Endodermal cell (in vitro differentiated cells): ENCODE results near the gene IPO11. TPM values are rescaled to one million over a fixed set of nuclear protein-coding genes. Genes with fewer than 3 reads are reported as not detected.

Experiments used
- DNase-seq: peaks from one replicate; pipeline ENCODE4 v3.0.0-alpha.2; 2017
- H3K27ac ChIP-seq: 2 replicates; pipeline ENCODE4 v1.5.1; 2013; ENCODE audit warnings: mild to moderate bottlenecking, low read depth, low read length, moderate library complexity
- H3K27me3 ChIP-seq: 2 replicates; pipeline ENCODE4 v1.6.1; 2013; ENCODE audit warnings: mild to moderate bottlenecking, low read length, moderate library complexity; ENCODE audit not compliant: insufficient read depth, control insufficient read depth, poor library complexity, severe bottlenecking
- H3K36me3 ChIP-seq: 2 replicates; pipeline ENCODE4 v1.7.0; 2013; ENCODE audit warnings: mild to moderate bottlenecking, low read length, moderate library complexity; ENCODE audit not compliant: control insufficient read depth, insufficient read depth
- H3K4me1 ChIP-seq: one replicate; pipeline ENCODE4 v1.7.0; 2013; ENCODE audit warnings: low read length; ENCODE audit not compliant: control insufficient read depth, insufficient read depth
- H3K4me3 ChIP-seq: 2 replicates; pipeline ENCODE4 v1.5.1; 2013; ENCODE audit warnings: mild to moderate bottlenecking, low read length, moderate library complexity
- H3K9ac ChIP-seq: 2 replicates; pipeline ENCODE4 v1.6.1; 2013; ENCODE audit warnings: mild to moderate bottlenecking, low read length, moderate library complexity; ENCODE audit not compliant: poor library complexity, severe bottlenecking; ENCODE audit errors: extremely low read depth
- H3K9me3 ChIP-seq: 2 replicates; pipeline ENCODE4 v1.6.1; 2013; ENCODE audit warnings: mild to moderate bottlenecking, low read length, moderate library complexity; ENCODE audit not compliant: control insufficient read depth
- H3K27ac Mint-ChIP-seq: 2 replicates; pipeline ENCODE4 v1.8.0; 2020; ENCODE audit warnings: mixed read lengths
- H3K27me3 Mint-ChIP-seq: 2 replicates; pipeline ENCODE4 v1.8.0; 2021; ENCODE audit warnings: mild to moderate bottlenecking, mixed read lengths; ENCODE audit not compliant: insufficient read depth
- H3K36me3 Mint-ChIP-seq: 2 replicates; pipeline ENCODE4 v1.8.0; 2020; ENCODE audit warnings: low read depth, mixed read lengths
- H3K4me1 Mint-ChIP-seq: 2 replicates; pipeline ENCODE4 v1.8.0; 2020; ENCODE audit warnings: mixed read lengths
- H3K4me3 Mint-ChIP-seq: 2 replicates; pipeline ENCODE4 v1.8.0; 2020; ENCODE audit warnings: mild to moderate bottlenecking, moderate library complexity, mixed read lengths
- H3K9me3 Mint-ChIP-seq: 2 replicates; pipeline ENCODE4 v1.8.0; 2020; ENCODE audit warnings: mild to moderate bottlenecking, mixed read lengths
- CTCF ChIP-seq: fragments of 200-600 bp; sonication (generic); conservative IDR thresholded peaks from 2 replicates; pipeline ENCODE4 v1.5.0; 2021; ENCODE audit warnings: antibody characterized with exemption, mild to moderate bottlenecking
- WGBS, 2 experiments: methylation state at CpG; one replicate each; pipeline versions ENCODE4 v1.1.5 to v1.1.7; 2013; ENCODE audit warnings: missing lambda C conversion rate in 2 of 2, mixed read lengths in 1 of 2; ENCODE audit not compliant: insufficient coverage in 1 of 2, insufficient read length in 1 of 2; 5-methylcytosine and 5-hydroxymethylcytosine counted together
- total RNA-seq, 2 donors: library from RNA; stranded (reverse); fragmentation: NEBNext Ultra II Directional in 1 of 2; extraction: Animal tissue kit (Norgen Biotek cat#: 25700) in 1 of 2; gene quantifications; 2 replicates in 1 of 2; 3 replicates in 1 of 2; pipeline ENCODE4 v1.2.1, GENCODE V29; 2021

The IPO11 gene
- total RNA-seq, 2 donors from 2014 or later = 51.6 to 55.8 TPM

- Histone ChIP-seq H3K27ac (no peak overlapping the region), H3K9ac (no peak overlapping the region), H3K4me3 (no peak overlapping the region), H3K9me3 (no peaks in the 10 kb centered on the region), H3K36me3 (peaks cover 14% of the 10 kb centered on the region), H3K4me1 (no peaks in the 10 kb centered on the region), H3K27me3 (no peaks in the 10 kb centered on the region)
- Mint-ChIP-seq H3K36me3 (peaks cover 4% of the 10 kb centered on the region), H3K27me3 (no peaks in the 10 kb centered on the region), H3K4me3 (no peak overlapping the region), H3K4me1 (peaks cover 12% of the 10 kb centered on the region), H3K27ac (no peak overlapping the region), H3K9me3 (no peaks in the 10 kb centered on the region)
- 86% methylated on average over 2 to 3 of the region's 3 CpGs for WGBS, 2 experiments
- TF ChIP-seq CTCF = no peak
- no peak for DNase-seq
Measured at GRCh38 chr5:62600560-62601252, 188.1 kb downstream of the IPO11 start.

- no peaks in the 10 kb centered on the region for H3K4me1 ChIP-seq
- no peaks in the 10 kb centered on the region for H3K27me3 Mint-ChIP-seq
- H3K9me3 ChIP-seq = no peaks in the 10 kb centered on the region
- 95 to 100% methylated on average over 3 to 5 of the region's 5 CpGs for WGBS, 2 experiments
- no peak for TF ChIP-seq CTCF
- peaks cover 4% of the 10 kb centered on the region for H3K4me1 Mint-ChIP-seq
- H3K36me3 Mint-ChIP-seq = peaks cover 18% of the 10 kb centered on the region
- DNase-seq = no peak
- H3K9ac ChIP-seq = no peak overlapping the region
- H3K27me3 ChIP-seq = no peaks in the 10 kb centered on the region
- H3K9me3 Mint-ChIP-seq = no peaks in the 10 kb centered on the region
- H3K27ac ChIP-seq = no peak overlapping the region
- no peak overlapping the region for H3K4me3 ChIP-seq
- peaks cover 17% of the 10 kb centered on the region for H3K36me3 ChIP-seq
- no peak overlapping the region for H3K4me3 Mint-ChIP-seq
- H3K27ac Mint-ChIP-seq = no peak overlapping the region
Measured at GRCh38 chr5:62603934-62604333, 191.4 kb downstream of the IPO11 start.

- H3K27ac Mint-ChIP-seq = no peak overlapping the region
Measured at GRCh38 chr5:62605638-62606037, 193.1 kb downstream of the IPO11 start.

More at GRCh38 chr5:62605638-62606037, 193.1 kb downstream of the IPO11 start:
- Histone ChIP-seq H3K9me3 (no peaks in the 10 kb centered on the region), H3K27ac (no peak overlapping the region), H3K9ac (no peak overlapping the region), H3K4me3 (no peak overlapping the region), H3K27me3 (no peaks in the 10 kb centered on the region), H3K4me1 (no peaks in the 10 kb centered on the region), H3K36me3 (peaks cover 17% of the 10 kb centered on the region)
- peaks cover 3% of the 10 kb centered on the region for H3K4me1 Mint-ChIP-seq
- TF ChIP-seq CTCF = no peak
- 96% methylated on average over 4 of the region's 4 CpGs; no CpG with 5 or more reads in 1 of the 2 experiments for WGBS, 2 experiments
- H3K9me3 Mint-ChIP-seq = no peaks in the 10 kb centered on the region
- H3K27me3 Mint-ChIP-seq = no peaks in the 10 kb centered on the region
- H3K4me3 Mint-ChIP-seq = no peak overlapping the region
- no peak for DNase-seq
- peaks cover 19% of the 10 kb centered on the region for H3K36me3 Mint-ChIP-seq
